Endothelial cell of umbilical vein (primary cell): ENCODE measurements around the gene SERPINA12. TPM values are rescaled to one million over a fixed set of nuclear protein-coding genes. Genes with fewer than 3 reads are reported as not detected.

ENCODE experiments used
- BruUV-seq: library from RNA; stranded (reverse); fragments of 400-500 nt; replicated peaks from 2 replicates; lab custom pipeline; 2021; lab: Mats Ljungman, UMichigan
- CTCF ChIA-PET: fragments of 300-600, 350-600 bp; sonication (Branson Sonifier 250); formaldehyde crosslinking; loops from one replicate; lab custom pipeline; 2021; ENCODE audit warnings: antibody characterized with exemption, inconsistent platforms; lab: Charles Lee
- POLR2A ChIA-PET: fragments of 300-600, 350-600 bp; sonication (Branson Sonifier 250); formaldehyde crosslinking; loops from one replicate; lab custom pipeline; 2021; ENCODE audit warnings: antibody characterized with exemption, inconsistent platforms; lab: Charles Lee
- DNase-seq: peaks from one replicate; pipeline ENCODE4 v3.0.0-alpha.2; 2011; ENCODE audit warnings: low read depth, low spot score
- FAIRE-seq: peaks from 2 replicates; lab custom pipeline; 2011; peaks lifted over from hg19 to GRCh38; lab: Jason Lieb, UNC
- H2AFZ ChIP-seq: 2 replicates; pipeline ENCODE4 v1.6.0; 2012; ENCODE audit warnings: low read depth, low read length, control low read depth, inconsistent platforms
- H3K27ac ChIP-seq: 2 replicates; pipeline ENCODE4 v1.5.1; 2011; ENCODE audit warnings: low read depth, mild to moderate bottlenecking, control low read depth, low read length, moderate library complexity; ENCODE audit not compliant: insufficient read depth
- H3K27me3 ChIP-seq, 2 experiments: 2 replicates each; pipeline versions ENCODE4 v1.6.0 to v1.6.1; 2011; ENCODE audit warnings: low read length in 2 of 2, mixed read lengths in 1 of 2; ENCODE audit not compliant: control insufficient read depth in 2 of 2, insufficient read depth in 2 of 2
- H3K36me3 ChIP-seq, 2 experiments: 2 replicates in 1 of 2; 3 replicates in 1 of 2; pipeline ENCODE4 v1.5.1; 2011; ENCODE audit warnings: low read length in 2 of 2, mild to moderate bottlenecking in 1 of 2, moderate library complexity in 1 of 2; ENCODE audit not compliant: control insufficient read depth in 2 of 2, insufficient read depth in 2 of 2; ENCODE audit errors: extremely low read depth in 1 of 2
- H3K4me1 ChIP-seq: 3 replicates; pipeline ENCODE4 v1.5.1; 2011; ENCODE audit warnings: mild to moderate bottlenecking, low read length; ENCODE audit not compliant: control insufficient read depth, insufficient read depth; ENCODE audit errors: extremely low read depth
- H3K4me2 ChIP-seq: 2 replicates; pipeline ENCODE4 v1.6.1; 2011; ENCODE audit warnings: low read length, control low read depth, mixed read lengths; ENCODE audit not compliant: insufficient read depth
- H3K4me3 ChIP-seq, 3 experiments: fragments of 200-600 bp in 1 of 3; sonication (generic), shearing (Covaris generic) in 1 of 3; replicated peaks in 1 of 3; 2 replicates each; pipeline ENCODE4 v1.5.1; 2011 to 2016; ENCODE audit warnings: control low read depth in 3 of 3, low read length in 3 of 3, mild to moderate bottlenecking in 2 of 3, inconsistent platforms in 1 of 3, low read depth in 1 of 3, moderate library complexity in 1 of 3; ENCODE audit not compliant: insufficient read depth in 1 of 3
- H3K79me2 ChIP-seq: 2 replicates; pipeline ENCODE4 v1.6.0; 2012; ENCODE audit warnings: low read length, inconsistent platforms; ENCODE audit not compliant: control insufficient read depth, insufficient read depth
- H3K9ac ChIP-seq: replicated peaks from 2 replicates; pipeline ENCODE3; 2011; ENCODE audit warnings: low read length, control low read depth; ENCODE audit not compliant: insufficient read depth; ENCODE audit errors: extremely low read depth
- H3K9me1 ChIP-seq: replicated peaks from 3 replicates; pipeline ENCODE4 v1.6.0; 2011; ENCODE audit warnings: mild to moderate bottlenecking, low read length; ENCODE audit not compliant: control insufficient read depth, insufficient read depth; ENCODE audit errors: extremely low read depth
- H3K9me3 ChIP-seq: replicated peaks from 2 replicates; pipeline ENCODE4 v1.5.1; 2012; ENCODE audit warnings: low read length, inconsistent platforms; ENCODE audit not compliant: control insufficient read depth, insufficient read depth
- H4K20me1 ChIP-seq: replicated peaks from 2 replicates; pipeline ENCODE3; 2011; ENCODE audit warnings: mild to moderate bottlenecking, low read length; ENCODE audit not compliant: control insufficient read depth, insufficient read depth; ENCODE audit errors: extremely low read depth
- CTCF ChIP-seq, 2 donors: IDR thresholded peaks; 1 replicate in 1 of 2; 2 replicates in 1 of 2; pipeline ENCODE4 v1.5.1; 2011; ENCODE audit warnings: low read length in 2 of 2, mild to moderate bottlenecking in 2 of 2, moderate library complexity in 2 of 2, control low read depth in 1 of 2, inconsistent platforms in 1 of 2, low read depth in 1 of 2; ENCODE audit not compliant: insufficient read depth in 1 of 2; ENCODE audit errors: extremely low read depth in 1 of 2
- EZH2 ChIP-seq: IDR thresholded peaks from 2 replicates; pipeline ENCODE4 v1.6.1; 2012; ENCODE audit warnings: borderline replicate concordance, low read depth, mild to moderate bottlenecking, moderate library complexity, low read length, inconsistent platforms; ENCODE audit not compliant: severe bottlenecking
- FOS ChIP-seq: IDR thresholded peaks from 2 replicates; pipeline ENCODE4 v1.6.1; 2011; ENCODE audit warnings: mild to moderate bottlenecking, low read length, moderate library complexity, borderline replicate concordance; ENCODE audit not compliant: insufficient read depth
- GATA2 ChIP-seq: IDR thresholded peaks from 2 replicates; pipeline ENCODE4 v1.7.0; 2011; ENCODE audit warnings: low read depth, mild to moderate bottlenecking, moderate library complexity, mixed read lengths, low read length; ENCODE audit not compliant: insufficient read length, insufficient read depth
- JUN ChIP-seq: IDR thresholded peaks from 2 replicates; pipeline ENCODE4 v1.6.1; 2011; ENCODE audit warnings: borderline replicate concordance, low read depth; ENCODE audit not compliant: insufficient read length, insufficient read depth
- MAX ChIP-seq: IDR thresholded peaks from 2 replicates; pipeline ENCODE4 v1.6.1; 2011; ENCODE audit not compliant: insufficient read depth, insufficient read length
- MYC ChIP-seq: IDR thresholded peaks from one replicate; pipeline ENCODE4 v1.6.1; 2011; ENCODE audit warnings: mild to moderate bottlenecking, low read depth, low read length
- POLR2A ChIP-seq: IDR thresholded peaks from 2 replicates; pipeline ENCODE4 v1.6.1; 2012; ENCODE audit warnings: low read depth, mild to moderate bottlenecking, control low read depth, low read length
- POLR2AphosphoS5 ChIP-seq: IDR thresholded peaks from 2 replicates; pipeline ENCODE4 v1.6.1; 2012; ENCODE audit warnings: low read depth, mild to moderate bottlenecking, control low read depth, low read length, moderate library complexity; ENCODE audit not compliant: insufficient read depth
- dilution Hi-C: fragments of 300-500 bp; cut with MboI; formaldehyde crosslinking; loops from one replicate; pipeline ENCODE4 v1.15.0; 2019; ENCODE audit warnings: low sequenced_read_pairs; ENCODE audit not compliant: extremely low pct_ligation_motif_present
- intact Hi-C: fragments of 100-400 bp; cut with micrococcal nuclease; formaldehyde crosslinking; loops from one replicate; pipeline ENCODE4 v1.10.0; 2022
- polyA plus RNA-seq, 4 experiments: library from polyadenylated mRNA; depleted of rRNA in 3 of 4; stranded (reverse) in 3 of 4; unstranded in 1 of 4; fragments of >200 nt; gene quantifications; 2 replicates each; pipeline versions ENCODE4 v1.2.1 to v1.2.3, GENCODE V29; 2011 to 2012; ENCODE audit warnings: missing spikeins in 1 of 4
- total RNA-seq: library from RNA; stranded (reverse); gene quantifications from 2 replicates; pipeline ENCODE4 v1.2.3, GENCODE V29; 2021

Gene SERPINA12
- total and polyA plus RNA-seq, 2 donors (not counting 3 experiments of a cell fraction or from before 2014, with no cell fraction given), result not detected

GRCh38 chr14:94515856-94516255, 6.6 kb upstream of the SERPINA12 start:
- Histone ChIP-seq H3K9ac (no peak overlapping the region), H2AFZ (no peak overlapping the region), H3K4me1 (no peaks in the 10 kb centered on the region), H3K27ac (no peak overlapping the region), H4K20me1 (no peaks in the 10 kb centered on the region), H3K9me3 (no peaks in the 10 kb centered on the region), H3K4me2 (no peak overlapping the region), H3K4me3 (no peak overlapping the region), H3K79me2 (no peaks in the 10 kb centered on the region), H3K27me3 (no peaks in the 10 kb centered on the region), H3K9me1 (no peaks in the 10 kb centered on the region), H3K36me3 (no peaks in the 10 kb centered on the region)
- intact Hi-C loops, result no loop called here
- BruUV-seq, result no TSS peak
- dilution Hi-C loops, result no loop called here
- no peak for FAIRE-seq
- TF ChIP-seq GATA2, result no peak
- no peak for TF ChIP-seq CTCF (IDR thresholded peaks at IDR 0.05; ENCODE audit: extremely low read depth in 1 of 2, insufficient read depth in 1 of 2, low read depth in 1 of 2, low read length in 2 of 2)
- no peak for TF ChIP-seq FOS
- ChIA-PET CTCF (no interaction called here), POLR2A (no interaction called here)
- no peak for DNase-seq

- Histone ChIP-seq H3K4me3 (no peak overlapping the region), H3K9me3 (no peaks in the 10 kb centered on the region), H3K36me3 (no peaks in the 10 kb centered on the region), H3K27ac (no peak overlapping the region), H3K27me3 (no peaks in the 10 kb centered on the region), H3K9ac (no peak overlapping the region), H4K20me1 (no peaks in the 10 kb centered on the region), H3K4me1 (no peaks in the 10 kb centered on the region), H3K9me1 (no peaks in the 10 kb centered on the region), H3K79me2 (no peaks in the 10 kb centered on the region), H3K4me2 (no peak overlapping the region), H2AFZ (no peak overlapping the region)
- DNase-seq (no peak), FAIRE-seq (no peak)
- intact Hi-C loops (no loop called here), dilution Hi-C loops (no loop called here)
- POLR2A ChIA-PET, result no interaction called here
- TF ChIP-seq MYC, result no peak
- no peak for TF ChIP-seq CTCF (IDR thresholded peaks at IDR 0.05; ENCODE audit: extremely low read depth in 1 of 2, insufficient read depth in 1 of 2, low read depth in 1 of 2, low read length in 2 of 2)
- no peak for TF ChIP-seq EZH2
- no peak for TF ChIP-seq JUN
- no peak for TF ChIP-seq FOS
- TF ChIP-seq GATA2, result no peak
- TF ChIP-seq MAX, result no peak
- TF ChIP-seq POLR2AphosphoS5, result no peak
- no peak for TF ChIP-seq POLR2A
- BruUV-seq, result no TSS peak
- CTCF ChIA-PET, result no interaction called here
These were observed 6.2 kb upstream of the SERPINA12 start for GRCh38 chr14:94515426-94515825.
